Measurements from ENCODE around the gene HSPA12B. TPM values are rescaled to one million over a fixed set of nuclear protein-coding genes. Genes with fewer than 3 reads are reported as not detected.

Gene HSPA12B
- total and polyA plus RNA-seq, 2 of the 13 experiments (the other 11 are each of a cell fraction or from before 2014, with no cell fraction given) = 0.01 TPM; not detected in 1

GRCh38 chr20:3744806-3745685, 12.6 kb downstream of the HSPA12B start (continued):
- TF ChIP-seq HNF1A (IDR thresholded peaks at IDR 0.05; ENCODE audit: low read depth) (no peak), HNF1A (CRISPR knock-in tag; IDR thresholded peaks at IDR 0.05; ENCODE audit: borderline replicate concordance) (no peak), HES4 (CRISPR knock-in tag; IDR thresholded peaks at IDR 0.05; ENCODE audit: borderline replicate concordance) (0 out of 2 replicates have a peak, but pooled peaks have one; percentile 15), ZNF180 (CRISPR knock-in tag; IDR thresholded peaks at IDR 0.05; ENCODE audit: borderline replicate concordance, low read depth) (no peak), XRCC5 (optimal IDR thresholded peaks at IDR 0.05; ENCODE audit: low read length) (peak; percentile 33), SUZ12 (IDR thresholded peaks at IDR 0.05; ENCODE audit: low read depth, low read length) (no peak), ZNF280D (CRISPR knock-in tag; IDR thresholded peaks at IDR 0.05) (peak; percentile 68; the same call in 1 of the 2 replicates), ZNF501 (CRISPR knock-in tag; IDR thresholded peaks at IDR 0.05) (0 out of 2 replicates have a peak, but pooled peaks have one; percentile 47), AGO1 (IDR thresholded peaks at IDR 0.05; ENCODE audit: low read depth, low read length, poor library complexity, severe bottlenecking) (peak; percentile 76), MLXIP (CRISPR knock-in tag; IDR thresholded peaks at IDR 0.05; ENCODE audit: borderline replicate concordance) (no peak)

Measured in HepG2 (cell line).